PFSK-1 (cell line): Measurements from ENCODE around the gene PROKR2.

Source experiments
- FOXP2 ChIP-seq: optimal IDR thresholded peaks from 2 replicates; pipeline ENCODE3; 2011; ENCODE audit warnings: borderline replicate concordance, control low read depth, inconsistent platforms; ENCODE audit not compliant: insufficient read depth; ENCODE audit errors: extremely low read length, extremely low read depth
- POLR2AphosphoS5 ChIP-seq: IDR thresholded peaks from 2 replicates; pipeline ENCODE4 v1.6.1; 2012; ENCODE audit warnings: low read depth, mild to moderate bottlenecking, control low read depth, low read length, moderate library complexity
- REST ChIP-seq, 2 experiments: IDR thresholded peaks; 2 replicates each; pipeline versions ENCODE4 v1.6.1 to v1.8.0; 2011 to 2012; ENCODE audit warnings: low read depth in 2 of 2, low read length in 2 of 2, control low read depth in 1 of 2, inconsistent platforms in 1 of 2, mild to moderate bottlenecking in 1 of 2, moderate library complexity in 1 of 2; ENCODE audit not compliant: insufficient read depth in 1 of 2
- SIN3A ChIP-seq: IDR thresholded peaks from 2 replicates; pipeline ENCODE4 v1.6.1; 2012; ENCODE audit warnings: mild to moderate bottlenecking, low read length, moderate library complexity, borderline replicate concordance; ENCODE audit not compliant: insufficient read depth
- TAF1 ChIP-seq: IDR thresholded peaks from 2 replicates; pipeline ENCODE4 v1.6.1; 2012; ENCODE audit warnings: low read length, control low read depth, borderline replicate concordance; ENCODE audit not compliant: insufficient read depth

PROKR2 gene

DNA sequence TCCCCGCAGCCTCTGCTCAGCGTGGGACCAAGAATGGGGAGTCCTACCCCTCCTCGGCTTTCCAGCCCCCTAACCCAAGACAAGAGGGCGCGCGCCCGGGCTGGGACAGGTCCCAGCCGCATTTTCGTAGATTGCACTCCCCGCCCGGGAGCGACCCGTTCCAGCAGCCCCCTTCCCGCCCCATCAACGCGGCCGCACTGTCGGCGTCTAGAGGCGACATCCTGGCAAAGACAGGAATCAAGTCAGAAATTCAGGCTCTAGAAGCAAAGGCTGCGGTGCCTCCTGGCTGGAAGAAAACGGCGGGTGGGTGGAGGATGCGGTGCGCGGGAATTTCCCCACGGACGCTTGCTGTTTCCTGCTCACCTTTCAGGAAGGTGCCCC lies 957 bp downstream of the PROKR2 start:
- TF ChIP-seq SIN3A: no peak

DNA sequence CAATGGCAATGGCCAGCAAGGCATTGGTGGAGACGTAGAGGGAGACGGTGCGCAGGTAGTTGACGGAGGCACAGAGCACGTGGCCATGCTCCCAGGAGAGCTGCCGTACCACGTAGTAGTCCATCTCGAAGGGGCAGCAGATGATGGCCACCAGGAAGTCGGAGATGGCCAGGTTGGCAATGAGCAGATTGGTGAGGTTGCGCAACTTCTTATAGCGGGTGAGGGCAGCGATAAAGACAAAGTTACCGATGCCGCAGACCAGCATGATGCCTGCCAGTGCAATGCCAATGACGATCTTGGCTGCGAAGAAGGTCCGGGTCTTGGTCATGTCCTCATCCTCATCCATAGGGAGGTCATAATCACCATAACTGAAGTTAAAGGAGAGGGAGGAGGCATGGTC lies 2.8 kb downstream of the PROKR2 start:
- no peak for TF ChIP-seq SIN3A
- no peak for TF ChIP-seq REST (IDR thresholded peaks at IDR 0.05; ENCODE audit: insufficient read depth in 1 of 2, low read depth in 2 of 2, low read length in 2 of 2)
- no peak for TF ChIP-seq POLR2AphosphoS5
- no peak for TF ChIP-seq TAF1
- TF ChIP-seq FOXP2: no peak

GRCh38 chr20:5312518-5312917 lies 4.2 kb downstream of the PROKR2 start:
- TF ChIP-seq FOXP2 (no peak), REST (IDR thresholded peaks at IDR 0.05; ENCODE audit: insufficient read depth in 1 of 2, low read depth in 2 of 2, low read length in 2 of 2) (no peak), POLR2AphosphoS5 (no peak), SIN3A (no peak), TAF1 (no peak)

DNA sequence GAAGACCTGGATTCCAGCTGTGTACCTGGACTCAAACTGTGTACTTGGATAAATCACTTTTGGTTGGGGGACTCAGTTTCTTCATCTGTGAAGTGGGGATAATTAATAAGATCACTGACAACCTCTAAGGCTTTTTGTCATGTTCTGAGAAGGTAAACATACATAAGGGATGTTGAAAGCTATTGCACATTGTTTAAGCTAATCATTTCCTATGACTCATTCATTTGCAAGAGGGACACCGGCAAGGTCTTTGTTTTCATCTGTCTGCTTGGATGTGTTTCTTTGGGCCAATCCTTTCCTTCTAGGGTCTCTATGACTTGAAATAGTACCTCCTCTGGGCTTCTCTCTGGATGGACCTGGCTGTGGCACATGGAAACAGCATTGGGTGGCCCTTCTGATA lies 6.8 kb downstream of the PROKR2 start:
- TF ChIP-seq FOXP2 (no peak), REST (IDR thresholded peaks at IDR 0.05; ENCODE audit: insufficient read depth in 1 of 2, low read depth in 2 of 2, low read length in 2 of 2) (no peak), POLR2AphosphoS5 (no peak), TAF1 (no peak), SIN3A (no peak)

DNA sequence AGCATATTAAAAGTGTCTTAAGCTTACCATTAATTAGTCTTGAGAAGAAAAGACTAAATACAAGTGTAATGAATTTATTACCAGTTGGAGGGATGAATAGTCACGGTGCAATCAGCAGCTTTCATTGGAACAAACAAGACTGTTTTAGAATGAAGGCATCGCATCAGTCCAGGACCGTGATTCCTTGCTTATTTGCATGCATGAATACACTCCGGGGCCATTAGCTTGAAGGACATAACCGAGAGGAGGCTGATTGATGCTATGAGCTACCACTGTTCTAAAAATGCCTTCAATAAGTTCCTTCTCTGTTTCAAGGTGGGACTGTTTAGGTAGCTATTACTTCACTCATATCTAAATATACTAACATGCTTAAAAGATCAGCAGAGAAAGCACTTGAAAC lies 17.9 kb downstream of the PROKR2 start:
- TF ChIP-seq TAF1 (no peak), POLR2AphosphoS5 (no peak), REST (IDR thresholded peaks at IDR 0.05; ENCODE audit: insufficient read depth in 1 of 2, low read depth in 2 of 2, low read length in 2 of 2) (no peak), SIN3A (no peak), FOXP2 (no peak)
